IMR-90 (cell line): ENCODE data around the gene CLCN6. TPM values are rescaled to one million over a fixed set of nuclear protein-coding genes. Genes with fewer than 3 reads are reported as not detected.

Experiments
- ATAC-seq: fragments of 200-7000 bp; cut with Tn5 transposase; 2 replicates; pipeline ENCODE4 v1.9.1; 2020; ENCODE audit warnings: low read depth, mild to moderate bottlenecking, moderate library complexity
- BruUV-seq: library from RNA; stranded (reverse); fragments of 400-500 nt; replicated peaks from 2 replicates; lab custom pipeline; 2021; lab: Mats Ljungman, UMichigan
- CTCF ChIA-PET: fragments of 300-600 bp; formaldehyde crosslinking; extraction: SDS; loops from one replicate; lab custom pipeline; 2021; ENCODE audit warnings: antibody characterized with exemption; lab: Yijun Ruan, JAX
- POLR2A ChIA-PET: fragments of 300-600 bp; sonication (Branson Sonifier 250); formaldehyde crosslinking; loops from one replicate; lab custom pipeline; 2022; ENCODE audit warnings: antibody characterized with exemption; ENCODE audit not compliant: unreplicated experiment; lab: Charles Lee
- DNase-seq: peaks from one replicate; pipeline ENCODE4 v3.0.0; 2013
- H2AFZ ChIP-seq: replicated peaks from 2 replicates; pipeline ENCODE3; 2013; ENCODE audit warnings: low read length, mild to moderate bottlenecking; ENCODE audit not compliant: poor library complexity
- H2AK5ac ChIP-seq: 2 replicates; pipeline ENCODE4 v1.6.1; 2013; ENCODE audit warnings: low read depth, low read length, inconsistent platforms
- H2AK9ac ChIP-seq: replicated peaks from 2 replicates; pipeline ENCODE3; 2013; ENCODE audit warnings: mild to moderate bottlenecking, low read depth, low read length, moderate library complexity; ENCODE audit not compliant: poor library complexity
- H2BK120ac ChIP-seq: 2 replicates; pipeline ENCODE4 v1.6.1; 2013; ENCODE audit warnings: low read depth, low read length, inconsistent platforms
- H2BK15ac ChIP-seq: 3 replicates; pipeline ENCODE4 v1.6.1; 2013; ENCODE audit warnings: low read depth, low read length, inconsistent platforms
- H2BK20ac ChIP-seq: 2 replicates; pipeline ENCODE4 v1.6.1; 2013; ENCODE audit warnings: low read depth, mild to moderate bottlenecking, inconsistent platforms, low read length, moderate library complexity
- H2BK5ac ChIP-seq: 2 replicates; pipeline ENCODE4 v1.6.1; 2013; ENCODE audit warnings: mild to moderate bottlenecking, low read depth, low read length, inconsistent platforms; ENCODE audit not compliant: poor library complexity, severe bottlenecking
- H3K14ac ChIP-seq: replicated peaks from 2 replicates; pipeline ENCODE4 v1.6.1; 2013; ENCODE audit warnings: low read depth, low read length, inconsistent platforms
- H3K18ac ChIP-seq: 2 replicates; pipeline ENCODE4 v1.6.1; 2013; ENCODE audit warnings: low read depth, low read length, control low read depth
- H3K23ac ChIP-seq: 2 replicates; pipeline ENCODE4 v1.6.1; 2013; ENCODE audit warnings: low read depth, low read length, inconsistent platforms
- H3K27ac ChIP-seq: 2 replicates; pipeline ENCODE4 v1.5.1; 2013; ENCODE audit warnings: mild to moderate bottlenecking, control low read depth, low read length; ENCODE audit not compliant: insufficient read depth
- H3K27me3 ChIP-seq: 2 replicates; pipeline ENCODE4 v1.6.1; 2013; ENCODE audit warnings: low read length; ENCODE audit not compliant: control insufficient read depth, insufficient read depth
- H3K36me3 ChIP-seq: 2 replicates; pipeline ENCODE4 v1.6.1; 2013; ENCODE audit warnings: low read length, mixed read lengths; ENCODE audit not compliant: control insufficient read depth, insufficient read depth
- H3K4ac ChIP-seq: 2 replicates; pipeline ENCODE4 v1.6.1; 2013; ENCODE audit warnings: low read depth, low read length, inconsistent platforms
- H3K4me1 ChIP-seq: 2 replicates; pipeline ENCODE4 v1.6.1; 2013; ENCODE audit warnings: low read length, mixed read lengths; ENCODE audit not compliant: control insufficient read depth, insufficient read depth
- H3K4me2 ChIP-seq: 2 replicates; pipeline ENCODE4 v1.6.1; 2013; ENCODE audit warnings: low read depth, mild to moderate bottlenecking, control low read depth, low read length, moderate library complexity
- H3K4me3 ChIP-seq: 2 replicates; pipeline ENCODE4 v1.5.1; 2013; ENCODE audit warnings: low read depth, mild to moderate bottlenecking, control low read depth, low read length, moderate library complexity; ENCODE audit not compliant: insufficient read depth
- H3K56ac ChIP-seq: 2 replicates; pipeline ENCODE4 v1.6.1; 2013; ENCODE audit warnings: low read length, inconsistent platforms; ENCODE audit not compliant: insufficient read depth; ENCODE audit errors: extremely low read depth
- H3K79me1 ChIP-seq, 2 experiments: 2 replicates each; pipeline ENCODE4 v1.6.1; 2013; ENCODE audit warnings: low read length in 2 of 2, inconsistent platforms in 1 of 2, low read depth in 1 of 2
- H3K9ac ChIP-seq: 2 replicates; pipeline ENCODE4 v1.6.1; 2013; ENCODE audit warnings: low read depth, low read length, control low read depth
- H3K9me1 ChIP-seq: 2 replicates; pipeline ENCODE4 v1.6.1; 2013; ENCODE audit warnings: low read length, inconsistent platforms; ENCODE audit not compliant: insufficient read depth
- H3K9me3 ChIP-seq: 2 replicates; pipeline ENCODE4 v1.6.1; 2013; ENCODE audit warnings: low read length; ENCODE audit not compliant: control insufficient read depth, insufficient read depth
- H4K20me1 ChIP-seq: 2 replicates; pipeline ENCODE4 v1.6.1; 2013; ENCODE audit warnings: low read length, inconsistent platforms; ENCODE audit not compliant: insufficient read depth
- H4K5ac ChIP-seq: 2 replicates; pipeline ENCODE4 v1.6.1; 2013; ENCODE audit warnings: mild to moderate bottlenecking, low read depth, low read length, control low read depth
- H4K8ac ChIP-seq, 2 experiments: 2 replicates each; pipeline ENCODE4 v1.6.1; 2013; ENCODE audit warnings: low read depth in 2 of 2, low read length in 2 of 2, control low read depth in 1 of 2, inconsistent platforms in 1 of 2
- H4K91ac ChIP-seq: 2 replicates; pipeline ENCODE4 v1.6.1; 2013; ENCODE audit warnings: low read depth, low read length, inconsistent platforms; ENCODE audit not compliant: insufficient read depth
- MAFK ChIP-seq: IDR thresholded peaks from 2 replicates; pipeline ENCODE4 v1.6.1; 2012; ENCODE audit warnings: low read depth, low read length, improper control_type of control experiment
- RCOR1 ChIP-seq: IDR thresholded peaks from 2 replicates; pipeline ENCODE4 v1.6.1; 2012; ENCODE audit warnings: mild to moderate bottlenecking, low read length, improper control_type of control experiment; ENCODE audit not compliant: insufficient replicate concordance
- SMC3 ChIP-seq: fragments of 150-350 bp; IDR thresholded peaks from 2 replicates; pipeline ENCODE4 v1.6.1; 2016; ENCODE audit warnings: low read depth, mild to moderate bottlenecking, antibody characterized with exemption, low read length, moderate library complexity
- WGBS, 2 experiments: methylation state at CpG; one replicate each; pipeline versions ENCODE4 v1.1.5 to v1.1.7; 2013; ENCODE audit warnings: missing lambda C conversion rate in 2 of 2; ENCODE audit not compliant: insufficient read length in 1 of 2; ENCODE audit errors: extremely low coverage in 2 of 2; 5-methylcytosine and 5-hydroxymethylcytosine counted together
- dilution Hi-C: fragments of 300-500 bp; cut with HindIII; formaldehyde crosslinking; loops from one replicate; pipeline ENCODE4 v1.14.3; 2018; ENCODE audit warnings: low sequenced_read_pairs; ENCODE audit not compliant: unreplicated experiment
- in situ Hi-C: fragments of 300-500 bp; cut with MboI; formaldehyde crosslinking; loops from 3 replicates; pipeline ENCODE4 v1.14.3; 2019; ENCODE audit warnings: low sequenced_read_pairs, inconsistent platforms, mixed read lengths
- intact Hi-C: fragments of 100-400 bp; cut with micrococcal nuclease; formaldehyde crosslinking; loops from 2 replicates; pipeline ENCODE4 v1.10.0; 2022
- polyA plus RNA-seq, 3 experiments: library from polyadenylated mRNA; depleted of rRNA; stranded (reverse); fragments of >200 nt; gene quantifications; 2 replicates each; pipeline ENCODE4 v1.2.3, GENCODE V29; 2012; ENCODE audit warnings: low replicate concordance in 1 of 3
- total RNA-seq: library from RNA; depleted of rRNA; stranded (reverse); fragments of >200 nt; gene quantifications from 2 replicates; pipeline ENCODE4 v1.2.3, GENCODE V29; 2012

Gene CLCN6
- total and polyA plus RNA-seq, 2 of the 4 experiments (the other 2 are of a cell fraction): 4.1 to 10.6 TPM

DNA sequence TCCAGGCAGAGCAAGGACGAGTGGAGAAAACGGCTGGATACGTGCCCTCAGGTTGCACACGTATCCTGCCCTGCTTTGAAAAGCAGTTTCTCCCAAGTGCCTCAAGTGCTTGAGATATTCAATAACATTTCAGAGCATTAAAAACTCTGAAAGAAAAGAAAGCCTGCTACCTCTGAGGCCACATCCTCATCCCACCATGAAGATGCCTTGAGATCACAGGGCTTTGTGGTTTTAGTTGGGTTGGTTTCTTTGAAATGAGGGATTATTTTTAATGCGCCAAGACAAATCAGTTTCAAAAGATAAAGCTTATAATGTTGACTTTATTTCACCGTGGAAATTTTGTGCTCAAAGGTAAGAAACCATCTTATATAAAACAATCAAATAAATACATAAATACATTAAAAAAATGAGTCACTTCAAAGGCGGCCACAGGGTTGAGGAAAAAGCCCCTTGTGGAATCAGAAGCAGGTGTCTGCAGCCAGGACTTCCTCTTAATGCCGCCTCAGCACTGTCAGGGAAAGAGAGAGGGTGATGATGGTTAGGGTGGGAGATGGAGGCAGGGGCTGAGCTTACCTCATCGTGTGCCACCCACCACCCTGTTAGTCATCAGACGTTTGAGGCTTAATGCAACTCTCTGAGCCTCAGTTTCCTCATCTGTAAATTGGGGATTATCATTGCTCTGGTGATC is 51.3 kb downstream of the CLCN6 start:
- no peaks in the 10 kb centered on the region for H4K20me1 ChIP-seq
- H3K9me1 ChIP-seq: 0 out of 2 replicates have a peak, but pooled peaks cover 4% of the 10 kb centered on the region
- no peak overlapping the region for H2BK20ac ChIP-seq
- H2BK5ac ChIP-seq: no peak overlapping the region
- no peaks in the 10 kb centered on the region for H3K79me1 ChIP-seq
- H3K4me1 ChIP-seq: 0 out of 2 replicates have a peak, but pooled peaks cover 1% of the 10 kb centered on the region
- H3K18ac ChIP-seq: no peak overlapping the region
- no peak overlapping the region for H3K56ac ChIP-seq
- H3K14ac ChIP-seq: no peak overlapping the region
- BruUV-seq: no TSS peak
- no peak overlapping the region for H4K8ac ChIP-seq
- no peak overlapping the region for H2AK5ac ChIP-seq
- H2AFZ ChIP-seq: no peak overlapping the region
- no peak overlapping the region for H3K4me3 ChIP-seq
- in situ Hi-C loops (no loop called here), dilution Hi-C loops (no loop called here), intact Hi-C loops (no loop called here)
- no peak overlapping the region for H3K4ac ChIP-seq
- H2BK120ac ChIP-seq: no peak overlapping the region
- no peak overlapping the region for H3K4me2 ChIP-seq
- no peak overlapping the region for H4K5ac ChIP-seq
- no peak overlapping the region for H3K23ac ChIP-seq
- TF ChIP-seq MAFK (no peak), RCOR1 (no peak), SMC3 (no peak)
- WGBS, 2 experiments: 43% methylated on average over 4 of the region's 10 CpGs; no CpG with 5 or more reads in 1 of the 2 experiments
- H3K36me3 ChIP-seq: no peaks in the 10 kb centered on the region
- ChIA-PET POLR2A (no interaction called here), CTCF (no interaction called here)
- H3K27me3 ChIP-seq: peaks cover 32% of the 10 kb centered on the region
- no peak overlapping the region for H3K27ac ChIP-seq
- DNase-seq: no peak
- H4K91ac ChIP-seq: no peak overlapping the region
- H2AK9ac ChIP-seq: no peak overlapping the region
- no peaks in the 10 kb centered on the region for H3K9me3 ChIP-seq
- no peak overlapping the region for H2BK15ac ChIP-seq
- no peak overlapping the region for H3K9ac ChIP-seq
- no peak for ATAC-seq
